OCI-LY3 (cell line): ENCODE data around the gene PERCC1.

ENCODE experiments used
- EZH2phosphoT487 ChIP-seq: fragments of 200-600 bp; shearing (Covaris generic); IDR thresholded peaks from 2 replicates; pipeline ENCODE4 v1.6.1; 2018; ENCODE audit warnings: antibody characterized with exemption, mixed run types, low read depth
- TF ChIP-seq, protein P1 (sequence below): fragments of 200-600, 300-600 bp; sonication (generic); IDR thresholded peaks from 2 replicates; pipeline ENCODE4 v1.5.1; 2014; ENCODE audit warnings: antibody characterized with exemption, low read length, low read depth

DNA sequence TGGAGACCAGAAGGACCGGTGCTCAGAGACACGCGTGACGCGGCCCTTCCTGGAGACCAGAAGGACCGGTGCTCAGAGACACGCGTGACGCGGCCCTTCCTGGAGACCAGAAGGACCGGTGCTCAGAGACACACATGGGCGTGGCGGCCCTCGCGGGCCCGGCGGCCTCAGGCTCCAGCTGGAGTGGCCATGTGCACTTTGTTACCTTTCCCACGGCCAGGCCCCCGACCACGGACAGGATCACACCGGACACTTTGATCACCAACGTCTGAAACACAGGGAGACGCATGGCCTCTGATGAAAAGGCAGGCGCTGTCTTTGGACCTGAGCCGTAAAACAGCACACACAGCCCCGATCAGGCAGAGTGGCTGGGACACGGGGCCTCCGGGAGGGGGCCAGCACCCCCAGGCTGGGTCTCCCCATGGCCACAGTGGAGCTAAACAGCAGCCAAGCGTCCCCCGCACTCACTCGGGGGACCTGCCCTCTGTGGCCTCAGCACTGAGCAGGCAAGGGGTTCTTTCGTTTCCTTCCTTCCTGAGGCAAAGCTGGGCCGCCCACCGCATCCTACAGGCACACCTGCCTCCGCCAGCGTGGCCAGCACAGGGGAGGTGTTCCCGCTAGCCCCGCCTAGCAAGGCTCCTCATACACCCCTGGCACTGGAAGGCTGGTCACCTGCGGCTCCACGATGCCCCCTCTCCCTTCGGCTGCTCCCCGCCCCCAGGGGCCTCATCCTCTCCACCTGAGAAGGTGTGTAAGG, 26.8 kb downstream of the PERCC1 start:
- TF ChIP-seq, protein P1, sequence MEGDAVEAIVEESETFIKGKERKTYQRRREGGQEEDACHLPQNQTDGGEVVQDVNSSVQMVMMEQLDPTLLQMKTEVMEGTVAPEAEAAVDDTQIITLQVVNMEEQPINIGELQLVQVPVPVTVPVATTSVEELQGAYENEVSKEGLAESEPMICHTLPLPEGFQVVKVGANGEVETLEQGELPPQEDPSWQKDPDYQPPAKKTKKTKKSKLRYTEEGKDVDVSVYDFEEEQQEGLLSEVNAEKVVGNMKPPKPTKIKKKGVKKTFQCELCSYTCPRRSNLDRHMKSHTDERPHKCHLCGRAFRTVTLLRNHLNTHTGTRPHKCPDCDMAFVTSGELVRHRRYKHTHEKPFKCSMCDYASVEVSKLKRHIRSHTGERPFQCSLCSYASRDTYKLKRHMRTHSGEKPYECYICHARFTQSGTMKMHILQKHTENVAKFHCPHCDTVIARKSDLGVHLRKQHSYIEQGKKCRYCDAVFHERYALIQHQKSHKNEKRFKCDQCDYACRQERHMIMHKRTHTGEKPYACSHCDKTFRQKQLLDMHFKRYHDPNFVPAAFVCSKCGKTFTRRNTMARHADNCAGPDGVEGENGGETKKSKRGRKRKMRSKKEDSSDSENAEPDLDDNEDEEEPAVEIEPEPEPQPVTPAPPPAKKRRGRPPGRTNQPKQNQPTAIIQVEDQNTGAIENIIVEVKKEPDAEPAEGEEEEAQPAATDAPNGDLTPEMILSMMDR: no peak
- TF ChIP-seq EZH2phosphoT487: no peak
